Mesothelial cell of epicardium (in vitro differentiated cells): Measurements from ENCODE around the gene DNAH17. TPM values are rescaled to one million over a fixed set of nuclear protein-coding genes. Genes with fewer than 3 reads are reported as not detected.

Experiments used
- DNase-seq, 2 experiments: peaks; one replicate each; pipeline ENCODE4 v3.0.0; 2021; ENCODE audit warnings: low spot score in 2 of 2; ENCODE audit not compliant: unreplicated experiment in 2 of 2
- H3K27ac Mint-ChIP-seq: 2 replicates; pipeline ENCODE4 v1.8.0; 2021; ENCODE audit warnings: mixed read lengths
- H3K27me3 Mint-ChIP-seq: 2 replicates; pipeline ENCODE4 v1.8.0; 2021; ENCODE audit warnings: low read depth, mixed read lengths
- H3K36me3 Mint-ChIP-seq: 2 replicates; pipeline ENCODE4 v1.8.0; 2021; ENCODE audit warnings: mixed read lengths
- H3K4me1 Mint-ChIP-seq: 2 replicates; pipeline ENCODE4 v1.8.0; 2021; ENCODE audit warnings: mixed read lengths
- H3K4me3 Mint-ChIP-seq: 2 replicates; pipeline ENCODE4 v1.8.0; 2021; ENCODE audit warnings: mild to moderate bottlenecking, moderate library complexity, mixed read lengths
- H3K9me3 Mint-ChIP-seq: 2 replicates; pipeline ENCODE4 v1.8.0; 2021; ENCODE audit warnings: mixed read lengths
- total RNA-seq: library from RNA; stranded (reverse); gene quantifications from 3 replicates; pipeline ENCODE4 v1.2.1, GENCODE V29; 2021
- TF ChIP-seq, protein P1 (sequence below): fragments of 200-600 bp; sonication (generic); IDR thresholded peaks from one replicate; pipeline ENCODE4 v1.5.0; 2021; ENCODE audit warnings: antibody characterized with exemption; ENCODE audit not compliant: unreplicated experiment

The DNAH17 gene
- total RNA-seq, 1 donor from 2014 or later: 0.87 TPM

- Mint-ChIP-seq H3K36me3 (no peaks in the 10 kb centered on the region), H3K9me3 (no peaks in the 10 kb centered on the region), H3K4me1 (peaks cover 6% of the 10 kb centered on the region), H3K27me3 (no peaks in the 10 kb centered on the region), H3K4me3 (no peak overlapping the region), H3K27ac (no peak overlapping the region)
- DNase-seq: no peak
- TF ChIP-seq, protein P1, sequence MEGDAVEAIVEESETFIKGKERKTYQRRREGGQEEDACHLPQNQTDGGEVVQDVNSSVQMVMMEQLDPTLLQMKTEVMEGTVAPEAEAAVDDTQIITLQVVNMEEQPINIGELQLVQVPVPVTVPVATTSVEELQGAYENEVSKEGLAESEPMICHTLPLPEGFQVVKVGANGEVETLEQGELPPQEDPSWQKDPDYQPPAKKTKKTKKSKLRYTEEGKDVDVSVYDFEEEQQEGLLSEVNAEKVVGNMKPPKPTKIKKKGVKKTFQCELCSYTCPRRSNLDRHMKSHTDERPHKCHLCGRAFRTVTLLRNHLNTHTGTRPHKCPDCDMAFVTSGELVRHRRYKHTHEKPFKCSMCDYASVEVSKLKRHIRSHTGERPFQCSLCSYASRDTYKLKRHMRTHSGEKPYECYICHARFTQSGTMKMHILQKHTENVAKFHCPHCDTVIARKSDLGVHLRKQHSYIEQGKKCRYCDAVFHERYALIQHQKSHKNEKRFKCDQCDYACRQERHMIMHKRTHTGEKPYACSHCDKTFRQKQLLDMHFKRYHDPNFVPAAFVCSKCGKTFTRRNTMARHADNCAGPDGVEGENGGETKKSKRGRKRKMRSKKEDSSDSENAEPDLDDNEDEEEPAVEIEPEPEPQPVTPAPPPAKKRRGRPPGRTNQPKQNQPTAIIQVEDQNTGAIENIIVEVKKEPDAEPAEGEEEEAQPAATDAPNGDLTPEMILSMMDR: no peak
These were observed 5.9 kb downstream of the DNAH17 start for GRCh38 chr17:78571329-78571728.

- Mint-ChIP-seq H3K9me3 (no peaks in the 10 kb centered on the region), H3K27me3 (peaks cover 7% of the 10 kb centered on the region), H3K27ac (no peak overlapping the region), H3K4me1 (peaks cover 6% of the 10 kb centered on the region), H3K36me3 (no peaks in the 10 kb centered on the region), H3K4me3 (no peak overlapping the region)
- TF ChIP-seq, protein P1: no peak
- DNase-seq: no peak
These were observed 8.6 kb downstream of the DNAH17 start for GRCh38 chr17:78568494-78569115.

GRCh38 chr17:78567991-78568390 lies 9.2 kb downstream of the DNAH17 start:
- Mint-ChIP-seq H3K4me1 (peaks cover 6% of the 10 kb centered on the region), H3K27me3 (peaks cover 9% of the 10 kb centered on the region), H3K36me3 (no peaks in the 10 kb centered on the region), H3K27ac (no peak overlapping the region), H3K4me3 (no peak overlapping the region), H3K9me3 (no peaks in the 10 kb centered on the region)
- TF ChIP-seq, protein P1: no peak
- DNase-seq: no peak

GRCh38 chr17:78566947-78567346 lies 10.2 kb downstream of the DNAH17 start:
- DNase-seq: no peak
- no peak overlapping the region for H3K4me3 Mint-ChIP-seq
- H3K27ac Mint-ChIP-seq: no peak overlapping the region
- H3K9me3 Mint-ChIP-seq: no peaks in the 10 kb centered on the region
- peaks cover 9% of the 10 kb centered on the region for H3K27me3 Mint-ChIP-seq
- H3K36me3 Mint-ChIP-seq: no peaks in the 10 kb centered on the region
- H3K4me1 Mint-ChIP-seq: peaks cover 6% of the 10 kb centered on the region
- TF ChIP-seq, protein P1: no peak

- Mint-ChIP-seq H3K4me1 (peaks cover 3% of the 10 kb centered on the region), H3K27ac (no peak overlapping the region), H3K9me3 (no peaks in the 10 kb centered on the region), H3K27me3 (peaks cover 9% of the 10 kb centered on the region), H3K4me3 (no peak overlapping the region), H3K36me3 (no peaks in the 10 kb centered on the region)
- TF ChIP-seq, protein P1: no peak
- no peak for DNase-seq
These were observed 13.7 kb downstream of the DNAH17 start for GRCh38 chr17:78563189-78564145.
